K562 (cell line): ENCODE data around the gene REEP2. TPM values are rescaled to one million over a fixed set of nuclear protein-coding genes. Genes with fewer than 3 reads are reported as not detected.

ENCODE experiments used
- EP300 ChIP-seq: IDR thresholded peaks from 2 replicates; pipeline ENCODE4 v1.6.1; 2012; ENCODE audit warnings: low read length, improper control_type of control experiment
- FOXJ3 ChIP-seq: sonication (generic); formaldehyde crosslinking; IDR thresholded peaks from 2 replicates; pipeline ENCODE4 v1.4.0; 2020; ENCODE audit warnings: mild to moderate bottlenecking, missing genetic modification reagents
- IRF1 ChIP-seq: sonication (generic); formaldehyde crosslinking; IDR thresholded peaks from 2 replicates; pipeline ENCODE4 v1.8.0; 2022; ENCODE audit warnings: missing genetic modification reagents, mild to moderate bottlenecking, borderline replicate concordance
- JUND ChIP-seq, 2 experiments: IDR thresholded peaks; 2 replicates in 1 of 2; 3 replicates in 1 of 2; pipeline ENCODE4 v1.6.1; 2011; ENCODE audit warnings: borderline replicate concordance in 2 of 2, low read depth in 2 of 2, low read length in 2 of 2, improper control_type of control experiment in 1 of 2, missing biosample characterization in 1 of 2, missing genetic modification characterization in 1 of 2, missing genetic modification reagents in 1 of 2
- KLF16 ChIP-seq: IDR thresholded peaks from 2 replicates; pipeline ENCODE4 v1.6.1; 2016; ENCODE audit warnings: antibody characterized with exemption
- NCOA2 ChIP-seq, 2 experiments: fragments of 450-650 bp; IDR thresholded peaks; 2 replicates each; pipeline ENCODE4 v1.6.1; 2018; ENCODE audit warnings: mild to moderate bottlenecking in 2 of 2, moderate library complexity in 1 of 2; ENCODE audit not compliant: partially characterized antibody in 2 of 2
- PPARD ChIP-seq: fragments of 250-450 bp; sonication (Bioruptor Pico); IDR thresholded peaks from 2 replicates; pipeline ENCODE4 v1.8.0; 2022; ENCODE audit warnings: inconsistent platforms, mild to moderate bottlenecking, moderate library complexity
- SMAD3 ChIP-seq: fragments of 450-650 bp; formaldehyde crosslinking; conservative IDR thresholded peaks from 2 replicates; pipeline ENCODE4 v1.4.0; 2020; ENCODE audit warnings: mild to moderate bottlenecking
- ZC3H4 ChIP-seq: sonication (generic); formaldehyde crosslinking; IDR thresholded peaks from 2 replicates; pipeline ENCODE4 v1.9.0; 2021; ENCODE audit warnings: missing genetic modification reagents, borderline replicate concordance
- ZNF23 ChIP-seq: fragments of 250-450 bp; sonication (Bioruptor Pico); IDR thresholded peaks from 2 replicates; pipeline ENCODE4 v1.4.0; 2020; ENCODE audit warnings: mild to moderate bottlenecking
- ZNF316 ChIP-seq: fragments of 450-650 bp; IDR thresholded peaks from 2 replicates; pipeline ENCODE4 v1.6.1; 2016
- ZNF384 ChIP-seq: IDR thresholded peaks from 2 replicates; pipeline ENCODE4 v1.6.1; 2012; ENCODE audit warnings: low read depth, low read length, improper control_type of control experiment
- ZNF511 ChIP-seq: sonication (generic); formaldehyde crosslinking; IDR thresholded peaks from 2 replicates; pipeline ENCODE4 v1.8.0; 2022; ENCODE audit warnings: mild to moderate bottlenecking, missing genetic modification reagents
- ZNF639 ChIP-seq, 2 experiments: fragments of 200-800 bp in 1 of 2; sonication (Bioruptor generic) in 1 of 2; sonication (generic) in 1 of 2; formaldehyde crosslinking in 1 of 2; IDR thresholded peaks in 1 of 2; conservative IDR thresholded peaks in 1 of 2; 2 replicates each; pipeline versions ENCODE4 v1.5.0 to v1.6.1; 2016 to 2020; ENCODE audit warnings: missing compliant biosample characterization in 1 of 2, missing genetic modification characterization in 1 of 2, missing genetic modification reagents in 1 of 2
- ZNF699 ChIP-seq: fragments of 250-450 bp; sonication (Bioruptor Pico); IDR thresholded peaks from 2 replicates; pipeline ENCODE4 v1.8.0; 2021; ENCODE audit warnings: mild to moderate bottlenecking, moderate library complexity; ENCODE audit not compliant: insufficient replicate concordance
- ZNF785 ChIP-seq: fragments of 250-450 bp; sonication (Bioruptor Pico); IDR thresholded peaks from 2 replicates; pipeline ENCODE4 v1.4.0; 2020; ENCODE audit warnings: mild to moderate bottlenecking
- polyA plus RNA-seq, 8 experiments: library from polyadenylated mRNA; depleted of rRNA in 4 of 8; stranded (reverse) in 5 of 8; unstranded in 3 of 8; fragments of >200 nt; fragmentation: Nextera tagmentation in 2 of 8; fragmentation: Illumina TruSeq in 1 of 8; extraction: Ambion mirVana in 2 of 8; extraction: Trizol in 1 of 8; gene quantifications; 2 replicates each; pipeline versions ENCODE4 v1.2.1 to v1.2.3, GENCODE V29; 2011 to 2014; ENCODE audit warnings: inconsistent platforms in 1 of 8, missing spikeins in 1 of 8
- total RNA-seq, 7 experiments: library from RNA; depleted of rRNA in 6 of 7; stranded (reverse); fragments of >200 nt in 6 of 7; fragmentation: Illumina TruSeq in 2 of 7; extraction: Trizol in 2 of 7; gene quantifications; 2 replicates each; pipeline versions ENCODE4 v1.2.1 to v1.2.3, GENCODE V29; 2011 to 2021; ENCODE audit warnings: low replicate concordance in 1 of 7
- TF ChIP-seq, protein P1 (sequence below): fragments of 450-650 bp; IDR thresholded peaks from 2 replicates; pipeline ENCODE4 v1.6.1; 2017; ENCODE audit warnings: antibody characterized with exemption, mild to moderate bottlenecking

Gene REEP2
- total and polyA plus RNA-seq, 9 of the 15 experiments (the other 6 are each of a cell fraction or from before 2014, with no cell fraction given): 0.03 to 1.1 (median 0.12) TPM; not detected in 1

- TF ChIP-seq, protein P1, sequence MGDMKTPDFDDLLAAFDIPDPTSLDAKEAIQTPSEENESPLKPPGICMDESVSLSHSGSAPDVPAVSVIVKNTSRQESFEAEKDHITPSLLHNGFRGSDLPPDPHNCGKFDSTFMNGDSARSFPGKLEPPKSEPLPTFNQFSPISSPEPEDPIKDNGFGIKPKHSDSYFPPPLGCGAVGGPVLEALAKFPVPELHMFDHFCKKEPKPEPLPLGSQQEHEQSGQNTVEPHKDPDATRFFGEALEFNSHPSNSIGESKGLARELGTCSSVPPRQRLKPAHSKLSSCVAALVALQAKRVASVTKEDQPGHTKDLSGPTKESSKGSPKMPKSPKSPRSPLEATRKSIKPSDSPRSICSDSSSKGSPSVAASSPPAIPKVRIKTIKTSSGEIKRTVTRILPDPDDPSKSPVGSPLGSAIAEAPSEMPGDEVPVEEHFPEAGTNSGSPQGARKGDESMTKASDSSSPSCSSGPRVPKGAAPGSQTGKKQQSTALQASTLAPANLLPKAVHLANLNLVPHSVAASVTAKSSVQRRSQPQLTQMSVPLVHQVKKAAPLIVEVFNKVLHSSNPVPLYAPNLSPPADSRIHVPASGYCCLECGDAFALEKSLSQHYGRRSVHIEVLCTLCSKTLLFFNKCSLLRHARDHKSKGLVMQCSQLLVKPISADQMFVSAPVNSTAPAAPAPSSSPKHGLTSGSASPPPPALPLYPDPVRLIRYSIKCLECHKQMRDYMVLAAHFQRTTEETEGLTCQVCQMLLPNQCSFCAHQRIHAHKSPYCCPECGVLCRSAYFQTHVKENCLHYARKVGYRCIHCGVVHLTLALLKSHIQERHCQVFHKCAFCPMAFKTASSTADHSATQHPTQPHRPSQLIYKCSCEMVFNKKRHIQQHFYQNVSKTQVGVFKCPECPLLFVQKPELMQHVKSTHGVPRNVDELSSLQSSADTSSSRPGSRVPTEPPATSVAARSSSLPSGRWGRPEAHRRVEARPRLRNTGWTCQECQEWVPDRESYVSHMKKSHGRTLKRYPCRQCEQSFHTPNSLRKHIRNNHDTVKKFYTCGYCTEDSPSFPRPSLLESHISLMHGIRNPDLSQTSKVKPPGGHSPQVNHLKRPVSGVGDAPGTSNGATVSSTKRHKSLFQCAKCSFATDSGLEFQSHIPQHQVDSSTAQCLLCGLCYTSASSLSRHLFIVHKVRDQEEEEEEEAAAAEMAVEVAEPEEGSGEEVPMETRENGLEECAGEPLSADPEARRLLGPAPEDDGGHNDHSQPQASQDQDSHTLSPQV: no peak
- TF ChIP-seq ZNF639 (CRISPR knock-in tag; conservative IDR thresholded peaks at IDR 0.05 in 1 of 2, IDR thresholded peaks at IDR 0.05 in 1 of 2) (no peak), NCOA2 (IDR thresholded peaks at IDR 0.05; ENCODE audit: partially characterized antibody in 2 of 2) (no peak), SMAD3 (CRISPR knock-in tag) (no peak), JUND (IDR thresholded peaks at IDR 0.05; ENCODE audit: borderline replicate concordance, low read depth, low read length) (no peak), JUND (tag; IDR thresholded peaks at IDR 0.05; ENCODE audit: borderline replicate concordance, low read depth, low read length) (no peak; the same call in 2 of the 3 replicates), ZNF23 (CRISPR knock-in tag) (no peak), IRF1 (CRISPR knock-in tag) (no peak), ZNF316 (no peak), EP300 (no peak), PPARD (CRISPR knock-in tag) (no peak), ZNF511 (CRISPR knock-in tag) (no peak), ZNF384 (no peak), ZC3H4 (CRISPR knock-in tag) (peak; percentile 100), ZNF785 (CRISPR knock-in tag) (no peak), KLF16 (no peak), ZNF699 (CRISPR knock-in tag) (no peak), FOXJ3 (CRISPR knock-in tag) (no peak)
Observed at GRCh38 chr5:138465261-138466124, 26.6 kb downstream of the REEP2 start, which contains the start of gene EGR1 (continued).
